T-cell (primary cell): ENCODE measurements around the gene GALNS. TPM values are rescaled to one million over a fixed set of nuclear protein-coding genes. Genes with fewer than 3 reads are reported as not detected.

Source experiments
- ATAC-seq, 4 experiments: fragments of 200-7000 bp in 3 of 4; fragments of 150-1000 bp in 1 of 4; cut with Tn5 transposase; replicated peaks in 1 of 4; 1 replicate in 3 of 4; 2 replicates in 1 of 4; pipeline ENCODE4 v1.10.0; 2021; ENCODE audit warnings: moderate library complexity in 3 of 4, mild to moderate bottlenecking in 2 of 4, moderate number of reproducible peaks in 1 of 4
- CTCF ChIA-PET, 2 donors: fragments of 300-600 bp; sonication (Branson Sonifier 250); formaldehyde crosslinking; loops; one replicate each; lab custom pipeline; 2022; ENCODE audit warnings: antibody characterized with exemption in 2 of 2; lab: Charles Lee
- POLR2A ChIA-PET, 2 donors: fragments of 300-600 bp; sonication (Branson Sonifier 250); formaldehyde crosslinking; loops; one replicate each; lab custom pipeline; 2022; ENCODE audit warnings: antibody characterized with exemption in 2 of 2; lab: Charles Lee
- DNase-seq, 35 experiments: peaks; one replicate each; pipeline versions ENCODE4 v3.0.0 to v3.0.0-alpha.2; 2013 to 2023
- H3K27ac ChIP-seq: one replicate; pipeline ENCODE4 v1.5.1; 2013; ENCODE audit warnings: low read length
- H3K27me3 ChIP-seq, 2 experiments: replicated peaks in 1 of 2; 1 replicate in 1 of 2; 2 replicates in 1 of 2; pipeline versions ENCODE4 v1.6.1 to v1.7.0; 2013; ENCODE audit warnings: low read length in 1 of 2, mixed read lengths in 1 of 2; ENCODE audit not compliant: control insufficient read depth in 2 of 2, insufficient read depth in 2 of 2; ENCODE audit errors: extremely low read depth in 1 of 2
- H3K36me3 ChIP-seq, 2 donors: 1 replicate in 1 of 2; 2 replicates in 1 of 2; pipeline versions ENCODE4 v1.6.1 to v1.7.0; 2013; ENCODE audit warnings: low read length in 1 of 2; ENCODE audit not compliant: control insufficient read depth in 2 of 2, insufficient read depth in 1 of 2; ENCODE audit errors: extremely low read depth in 1 of 2
- H3K4me1 ChIP-seq, 2 experiments: 1 replicate in 1 of 2; 2 replicates in 1 of 2; pipeline versions ENCODE4 v1.6.1 to v1.7.0; 2013; ENCODE audit warnings: low read length in 2 of 2, mixed read lengths in 1 of 2; ENCODE audit not compliant: insufficient read depth in 2 of 2, control insufficient read depth in 1 of 2; ENCODE audit errors: extremely low read depth in 1 of 2
- H3K4me3 ChIP-seq, 2 donors: 1 replicate in 1 of 2; 2 replicates in 1 of 2; pipeline versions ENCODE4 v1.5.1 to v1.7.0; 2013; ENCODE audit warnings: mild to moderate bottlenecking in 2 of 2, low read length in 1 of 2, moderate library complexity in 1 of 2; ENCODE audit not compliant: control insufficient read depth in 1 of 2; ENCODE audit errors: extremely low read depth in 1 of 2
- H3K9me3 ChIP-seq: 2 replicates; pipeline ENCODE4 v1.7.0; 2013
- H3K27ac Mint-ChIP-seq, 2 donors: one replicate each; pipeline ENCODE4 v1.8.0; 2020 to 2021; ENCODE audit warnings: mild to moderate bottlenecking in 2 of 2, mixed read lengths in 2 of 2
- H3K27me3 Mint-ChIP-seq, 2 donors: one replicate each; pipeline ENCODE4 v1.8.0; 2021 to 2022; ENCODE audit warnings: mixed read lengths in 2 of 2
- H3K36me3 Mint-ChIP-seq: one replicate; pipeline ENCODE4 v1.8.0; 2021; ENCODE audit warnings: mixed read lengths
- H3K4me1 Mint-ChIP-seq, 3 donors: one replicate each; pipeline ENCODE4 v1.8.0; 2020 to 2022; ENCODE audit warnings: mixed read lengths in 3 of 3, mild to moderate bottlenecking in 1 of 3
- H3K4me3 Mint-ChIP-seq, 3 donors: one replicate each; pipeline ENCODE4 v1.8.0; 2020 to 2022; ENCODE audit warnings: mild to moderate bottlenecking in 3 of 3, mixed read lengths in 3 of 3, moderate library complexity in 3 of 3
- H3K9me3 Mint-ChIP-seq, 3 donors: one replicate each; pipeline ENCODE4 v1.8.0; 2020 to 2022; ENCODE audit warnings: mixed read lengths in 3 of 3
- WGBS: methylation state at CpG from one replicate; pipeline ENCODE4 v1.1.5; 2013; ENCODE audit warnings: missing lambda C conversion rate; ENCODE audit not compliant: insufficient coverage; 5-methylcytosine and 5-hydroxymethylcytosine counted together
- total RNA-seq, 35 experiments: library from RNA in 6 of 35; stranded (reverse) in 6 of 35; fragments of 120-200 nt in 1 of 35; gene quantifications; one replicate each; pipeline versions ENCODE4 v1.2.1 to v1.2.4 and lab custom pipeline; 2013 to 2026

GALNS gene
- total RNA-seq, 5 donors from 2014 or later (not counting 1 experiment from before 2014, with no cell fraction given): 47.6 to 68.4 (median 58.4) TPM

- no peaks in the 10 kb centered on the region for H3K27me3 Mint-ChIP-seq
- H3K4me3 Mint-ChIP-seq: no peak overlapping the region
- POLR2A ChIA-PET: no interaction called here
- Histone ChIP-seq H3K27ac (no peak overlapping the region), H3K27me3 (no peaks in the 10 kb centered on the region), H3K4me3 (no peak overlapping the region), H3K36me3 (peaks cover 0 to 20% of the 10 kb centered on the region in 2 donors), H3K9me3 (no peaks in the 10 kb centered on the region), H3K4me1 (no peaks in the 10 kb centered on the region)
- CTCF ChIA-PET: no interaction called here
- H3K27ac Mint-ChIP-seq: no peak overlapping the region
- no peaks in the 10 kb centered on the region for H3K9me3 Mint-ChIP-seq
- ATAC-seq (no peak), DNase-seq (no peak)
- no peaks in the 10 kb centered on the region for H3K4me1 Mint-ChIP-seq
- 96% methylated on average over 11 of the region's 11 CpGs for WGBS
- peaks cover 7% of the 10 kb centered on the region for H3K36me3 Mint-ChIP-seq
Measured at GRCh38 chr16:88835383-88835782, 21.4 kb downstream of the GALNS start.

DNA sequence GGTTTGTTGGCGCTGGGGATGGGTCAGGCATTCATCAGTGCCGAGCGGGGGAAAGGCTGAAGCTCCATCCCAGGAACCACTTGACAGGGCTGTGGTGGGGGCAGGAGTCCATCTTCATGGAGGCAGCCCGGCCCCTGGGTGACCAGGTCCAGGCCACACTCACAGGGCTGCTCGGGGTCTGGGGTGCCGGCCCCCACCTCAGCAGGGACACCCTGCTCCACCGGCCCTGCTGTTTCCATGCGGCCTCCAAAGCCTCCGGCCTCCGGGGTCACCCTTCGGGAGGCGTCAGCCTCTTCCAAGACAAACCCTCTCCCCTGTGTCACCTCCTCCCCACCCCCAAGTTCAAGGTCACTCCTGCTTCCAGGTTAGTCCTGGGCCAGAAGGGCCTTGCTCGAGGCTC, 22.1 kb downstream of the GALNS start:
- 95% methylated on average over 7 of the region's 13 CpGs for WGBS
- CTCF ChIA-PET: interaction anchor here in 1 of 2 donors (0.7 kb wide), 1 partner anchor 336 kb away, joined by 7 read pairs; no protein-coding TSS in a partner anchor
- no peaks in the 10 kb centered on the region for H3K27me3 Mint-ChIP-seq

DNA sequence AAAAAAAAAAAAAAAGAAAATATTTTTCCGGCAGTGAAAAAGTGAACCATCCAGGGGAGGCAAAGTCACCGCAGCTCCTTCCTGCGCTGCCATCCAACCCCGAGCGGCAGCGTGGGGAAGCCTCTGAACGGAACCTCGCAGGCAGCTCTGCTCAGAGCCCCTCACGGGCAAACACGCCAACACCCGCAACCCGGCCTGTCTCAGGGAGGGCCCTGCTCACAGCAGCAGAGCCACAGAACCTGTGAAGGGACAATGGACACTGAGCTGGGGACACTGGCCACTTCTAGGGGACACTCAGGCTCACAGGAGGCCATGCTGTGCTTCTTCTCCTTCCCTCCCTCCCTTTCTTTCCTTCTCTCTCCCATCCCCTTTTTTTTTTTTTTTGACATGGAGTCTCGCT, 23.7 kb downstream of the GALNS start:
- H3K9me3 ChIP-seq: no peaks in the 10 kb centered on the region
- Mint-ChIP-seq H3K9me3 (no peaks in the 10 kb centered on the region), H3K27ac (no peak overlapping the region), H3K36me3 (peaks cover 3% of the 10 kb centered on the region), H3K4me1 (no peaks in the 10 kb centered on the region), H3K4me3 (no peak overlapping the region), H3K27me3 (no peaks in the 10 kb centered on the region)
- no peak for DNase-seq
- H3K27ac ChIP-seq: no peak overlapping the region
- ChIA-PET CTCF (no interaction called here), POLR2A (no interaction called here)
- H3K4me1 ChIP-seq: no peaks in the 10 kb centered on the region
- no peak overlapping the region for H3K4me3 ChIP-seq
- H3K36me3 ChIP-seq: peaks cover 5 to 7% of the 10 kb centered on the region in 2 donors
- ATAC-seq: no peak
- WGBS: 99% methylated on average over 11 of the region's 13 CpGs
- H3K27me3 ChIP-seq: no peaks in the 10 kb centered on the region

More for the DNA sequence above, 22.1 kb downstream of the GALNS start:
- POLR2A ChIA-PET: no interaction called here
- no peaks in the 10 kb centered on the region for H3K27me3 ChIP-seq
- Mint-ChIP-seq H3K36me3 (peaks cover 3% of the 10 kb centered on the region), H3K9me3 (no peaks in the 10 kb centered on the region), H3K27ac (no peak overlapping the region), H3K4me1 (no peaks in the 10 kb centered on the region), H3K4me3 (no peak overlapping the region)
- ATAC-seq (no peak), DNase-seq (no peak)
- no peaks in the 10 kb centered on the region for H3K4me1 ChIP-seq
- H3K9me3 ChIP-seq: no peaks in the 10 kb centered on the region
- H3K4me3 ChIP-seq: no peak overlapping the region
- no peak overlapping the region for H3K27ac ChIP-seq
- H3K36me3 ChIP-seq: peaks cover 0 to 13% of the 10 kb centered on the region in 2 donors

DNA sequence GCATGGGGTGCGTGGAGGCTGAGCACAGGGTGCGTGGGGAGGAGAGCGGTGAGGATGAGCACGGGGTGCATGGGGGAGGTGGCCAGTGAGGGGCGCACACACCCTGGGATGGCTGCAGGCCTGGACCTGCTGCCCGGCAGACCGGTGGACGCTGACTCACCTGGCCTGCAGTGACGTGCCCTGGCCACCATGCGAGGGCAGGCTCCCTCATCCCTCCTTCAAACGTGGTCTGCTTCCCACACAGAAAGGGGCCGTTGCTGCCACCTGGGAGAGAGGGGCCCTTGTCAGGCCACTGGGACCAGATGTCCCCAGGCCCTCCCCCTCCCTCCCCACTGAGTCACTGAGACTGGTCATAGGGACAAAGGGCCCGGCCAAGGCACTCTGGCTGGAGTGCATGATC, 24.9 kb downstream of the GALNS start:
- ATAC-seq: no peak
- CTCF ChIA-PET: no interaction called here
- no peak overlapping the region for H3K27ac Mint-ChIP-seq

DNA sequence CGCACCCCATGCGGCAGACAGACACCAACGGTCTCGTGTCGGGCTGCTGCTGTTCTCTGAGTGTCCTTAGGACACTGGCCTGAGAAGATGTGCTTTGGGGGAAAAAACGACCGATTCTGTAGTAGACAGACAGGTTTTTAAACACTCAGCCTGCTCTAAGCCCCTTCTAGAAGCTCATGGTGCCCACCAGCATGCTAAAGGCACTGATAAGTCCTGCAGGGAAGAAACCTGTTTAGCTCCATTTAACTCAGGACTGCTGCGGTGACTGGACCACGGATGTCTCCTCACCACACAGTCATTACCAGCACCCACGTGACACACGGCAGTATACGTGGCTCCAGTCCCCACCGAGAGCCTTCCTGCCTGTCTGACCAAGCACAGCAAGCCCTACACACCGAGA, 26.0 kb downstream of the GALNS start:
- no peaks in the 10 kb centered on the region for H3K4me1 ChIP-seq
- no peak overlapping the region for H3K4me3 ChIP-seq
- ATAC-seq: no peak
- CTCF ChIA-PET: interaction anchor here in 1 of 2 donors (0.5 kb wide), 1 partner anchor 39 kb away, joined by 4 read pairs; no protein-coding TSS in a partner anchor
- Mint-ChIP-seq H3K27ac (no peak overlapping the region), H3K36me3 (peaks cover 3% of the 10 kb centered on the region), H3K4me3 (no peak overlapping the region), H3K27me3 (no peaks in the 10 kb centered on the region), H3K9me3 (no peaks in the 10 kb centered on the region), H3K4me1 (no peaks in the 10 kb centered on the region)
- H3K27me3 ChIP-seq: no peaks in the 10 kb centered on the region
- peaks cover 7% of the 10 kb centered on the region in 2 donors for H3K36me3 ChIP-seq
- POLR2A ChIA-PET: no interaction called here
- 93% methylated on average over 10 of the region's 14 CpGs for WGBS
- H3K9me3 ChIP-seq: no peaks in the 10 kb centered on the region
- DNase-seq: no peak
- no peak overlapping the region for H3K27ac ChIP-seq

More for the DNA sequence above, 24.9 kb downstream of the GALNS start:
- Mint-ChIP-seq H3K4me3 (no peak overlapping the region), H3K36me3 (peaks cover 3% of the 10 kb centered on the region), H3K4me1 (no peaks in the 10 kb centered on the region), H3K9me3 (no peaks in the 10 kb centered on the region), H3K27me3 (no peaks in the 10 kb centered on the region)
- H3K27me3 ChIP-seq: no peaks in the 10 kb centered on the region
- H3K27ac ChIP-seq: no peak overlapping the region
- no peak for DNase-seq
- H3K36me3 ChIP-seq: peaks cover 5 to 7% of the 10 kb centered on the region in 2 donors
- 92% methylated on average over 7 of the region's 13 CpGs for WGBS
- no peaks in the 10 kb centered on the region for H3K9me3 ChIP-seq
- H3K4me1 ChIP-seq: no peaks in the 10 kb centered on the region
- POLR2A ChIA-PET: no interaction called here
- no peak overlapping the region for H3K4me3 ChIP-seq

- H3K27ac Mint-ChIP-seq: no peak overlapping the region
- POLR2A ChIA-PET: no interaction called here
- Histone ChIP-seq H3K9me3 (no peaks in the 10 kb centered on the region), H3K27me3 (no peaks in the 10 kb centered on the region), H3K27ac (no peak overlapping the region), H3K36me3 (peaks cover 7% of the 10 kb centered on the region in 2 donors), H3K4me3 (no peak overlapping the region), H3K4me1 (no peaks in the 10 kb centered on the region)
- WGBS: 91% methylated on average over 11 of the region's 11 CpGs
- DNase-seq: no peak
- no peaks in the 10 kb centered on the region for H3K9me3 Mint-ChIP-seq
- no peak overlapping the region for H3K4me3 Mint-ChIP-seq
- H3K27me3 Mint-ChIP-seq: no peaks in the 10 kb centered on the region
- H3K4me1 Mint-ChIP-seq: no peaks in the 10 kb centered on the region
- ATAC-seq: no peak
- CTCF ChIA-PET: interaction anchor here in 1 of 2 donors (0.5 kb wide), 1 partner anchor 38 kb away, joined by 4 read pairs; no protein-coding TSS in a partner anchor
- peaks cover 3% of the 10 kb centered on the region for H3K36me3 Mint-ChIP-seq
Measured at GRCh38 chr16:88830258-88830657, 26.5 kb downstream of the GALNS start.

DNA sequence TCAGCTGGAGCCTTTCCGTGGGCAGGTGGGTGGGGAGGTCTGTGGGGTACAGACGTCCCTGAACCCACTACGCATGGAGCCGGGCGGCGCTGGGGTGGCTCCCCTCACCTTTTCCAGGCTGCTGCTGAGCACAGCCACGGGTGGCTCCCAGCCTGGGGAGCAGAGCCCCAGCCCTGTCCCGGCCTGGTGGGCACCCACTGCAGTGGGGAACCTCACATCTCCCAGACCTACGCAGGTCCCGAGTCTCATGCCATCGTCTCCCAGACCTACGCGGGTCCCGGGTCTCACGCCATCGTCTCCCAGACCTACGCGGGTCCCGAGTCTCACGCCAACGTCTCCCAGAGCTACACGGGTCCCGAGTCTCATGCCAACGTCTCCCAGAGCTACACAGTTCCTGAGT, 28.0 kb downstream of the GALNS start:
- Mint-ChIP-seq H3K9me3 (no peaks in the 10 kb centered on the region), H3K4me1 (no peaks in the 10 kb centered on the region), H3K27ac (no peak overlapping the region), H3K27me3 (no peaks in the 10 kb centered on the region), H3K4me3 (no peak overlapping the region), H3K36me3 (peaks cover under 1% of the 10 kb centered on the region)
- H3K9me3 ChIP-seq: no peaks in the 10 kb centered on the region
- no peaks in the 10 kb centered on the region for H3K4me1 ChIP-seq
- ChIA-PET CTCF (no interaction called here), POLR2A (no interaction called here)
- no peak overlapping the region for H3K27ac ChIP-seq
- no peaks in the 10 kb centered on the region for H3K27me3 ChIP-seq
- 87% methylated on average over 24 of the region's 24 CpGs for WGBS
- DNase-seq (no peak), ATAC-seq (no peak)
- H3K36me3 ChIP-seq: peaks cover 4 to 7% of the 10 kb centered on the region in 2 donors
- H3K4me3 ChIP-seq: no peak overlapping the region
